GM19395 (cell line): ENCODE results near the gene BTF3.
"Not testable (repeated sequence)": the region's sequence is repeated elsewhere in the genome, so short reads cannot be mapped to it uniquely, and the experiment has no call there.

Experiments
- ATAC-seq: cut with Tn5 transposase; IDR thresholded peaks from one replicate; pipeline ENCODE4 v1.9.1; 2021; ENCODE audit warnings: mild to moderate bottlenecking, moderate library complexity; ENCODE audit not compliant: unreplicated experiment

BTF3 gene

DNA sequence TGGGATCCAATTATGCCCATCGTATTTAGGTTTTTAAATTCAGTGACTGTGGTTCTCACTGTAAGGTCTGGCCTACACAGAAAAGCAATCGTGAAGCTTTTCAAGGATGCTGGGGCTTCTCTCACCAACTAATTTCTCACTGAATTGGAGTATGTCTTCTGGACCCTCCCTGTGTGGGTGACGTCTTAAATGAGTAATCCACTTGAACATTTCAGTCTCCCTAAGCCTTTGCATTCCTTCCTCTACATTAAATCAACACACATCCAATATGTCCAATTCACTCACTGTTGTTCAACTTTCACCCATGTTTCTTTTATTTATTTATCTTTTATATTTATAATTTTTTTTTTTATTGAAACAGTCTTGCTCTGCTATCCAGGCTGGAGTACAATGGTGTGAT is 12.5 kb upstream of the BTF3 start:
- ATAC-seq: no peak

GRCh38 chr5:73486119-73486899 is 11.9 kb upstream of the BTF3 start:
- no peak for ATAC-seq

DNA sequence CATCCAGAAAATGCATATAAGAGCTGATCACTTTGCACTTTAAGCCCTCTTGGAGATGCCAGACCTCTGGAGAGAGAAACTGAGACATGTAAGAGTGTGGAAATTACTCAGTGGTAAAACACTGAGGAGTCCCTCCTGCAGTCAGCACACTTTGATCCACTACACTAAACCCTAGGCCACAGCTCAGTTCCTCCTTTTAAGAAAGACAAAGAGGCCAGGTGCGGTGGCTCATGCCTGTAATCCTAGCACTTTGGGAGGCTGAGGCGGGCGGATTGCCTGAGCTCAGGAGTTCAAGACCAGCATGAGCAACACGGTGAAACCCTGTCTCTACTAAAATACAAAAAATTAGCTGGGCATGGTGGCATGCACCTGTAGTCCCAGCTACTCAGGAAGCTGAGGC is 11.0 kb upstream of the BTF3 start:
- not testable (repeated sequence) for ATAC-seq

- no peak for ATAC-seq
These were observed 10.4 kb upstream of the BTF3 start for GRCh38 chr5:73487815-73488214.

DNA sequence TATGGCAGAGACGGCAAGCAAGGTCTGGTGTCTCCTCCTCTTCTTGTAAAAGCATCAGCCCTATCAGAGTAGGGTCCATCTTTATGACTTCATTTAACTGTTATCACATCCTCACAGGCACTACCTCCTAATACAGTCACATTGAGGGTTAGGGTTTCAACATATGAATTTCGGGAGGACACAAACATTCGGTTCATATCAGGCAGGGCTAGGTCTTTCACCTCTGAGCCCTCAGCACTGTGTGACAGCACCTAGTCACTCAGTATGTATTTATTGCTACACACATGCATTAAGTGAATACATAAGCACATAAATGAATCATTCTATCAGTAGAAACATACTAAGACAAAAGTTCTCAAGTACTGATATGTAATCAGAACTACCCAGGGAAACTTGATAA is 9.4 kb upstream of the BTF3 start:
- no peak for ATAC-seq

GRCh38 chr5:73490088-73490487 is 8.2 kb upstream of the BTF3 start:
- ATAC-seq: no peak

DNA sequence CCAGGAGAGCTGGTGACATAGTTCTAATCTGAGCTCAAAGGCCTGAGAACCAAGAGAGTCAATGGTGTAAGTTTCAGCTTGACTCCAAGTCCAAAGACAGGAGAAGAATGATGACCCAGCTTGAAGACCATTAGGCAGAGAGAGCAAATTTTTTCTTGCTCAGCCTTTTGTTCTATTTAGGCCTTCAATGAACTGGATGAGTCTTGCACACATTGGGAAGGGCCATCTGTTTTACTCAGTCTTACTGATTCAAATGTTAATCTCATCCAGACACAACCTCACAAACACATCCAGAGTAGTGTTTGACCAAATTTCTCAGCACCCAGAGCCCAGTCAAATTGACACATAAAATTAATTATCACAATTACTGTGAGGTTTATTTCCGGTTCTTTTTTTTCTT is 7.1 kb upstream of the BTF3 start:
- no peak for ATAC-seq

- no peak for ATAC-seq
These were observed 4.8 kb upstream of the BTF3 start for GRCh38 chr5:73493421-73493820.

DNA sequence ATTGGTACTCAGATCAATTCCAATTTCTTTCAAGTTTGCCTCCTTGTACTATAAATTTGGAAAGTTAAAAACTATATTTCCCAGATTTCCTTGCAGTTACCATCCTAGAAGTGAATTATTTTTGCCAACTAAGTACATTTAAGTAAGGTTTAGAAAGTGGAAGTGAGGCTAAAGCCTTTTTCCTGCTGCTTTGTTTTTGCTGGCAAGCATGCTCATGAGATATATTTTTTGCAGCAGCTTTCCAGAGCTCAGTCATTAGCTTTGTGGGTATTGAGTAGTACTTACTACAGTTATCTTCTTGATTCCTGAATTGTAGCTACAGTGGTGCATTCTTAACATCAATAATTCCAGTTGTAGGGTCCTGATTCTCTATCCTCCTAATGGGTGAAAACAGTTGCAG is 3.5 kb upstream of the BTF3 start:
- ATAC-seq: no peak

DNA sequence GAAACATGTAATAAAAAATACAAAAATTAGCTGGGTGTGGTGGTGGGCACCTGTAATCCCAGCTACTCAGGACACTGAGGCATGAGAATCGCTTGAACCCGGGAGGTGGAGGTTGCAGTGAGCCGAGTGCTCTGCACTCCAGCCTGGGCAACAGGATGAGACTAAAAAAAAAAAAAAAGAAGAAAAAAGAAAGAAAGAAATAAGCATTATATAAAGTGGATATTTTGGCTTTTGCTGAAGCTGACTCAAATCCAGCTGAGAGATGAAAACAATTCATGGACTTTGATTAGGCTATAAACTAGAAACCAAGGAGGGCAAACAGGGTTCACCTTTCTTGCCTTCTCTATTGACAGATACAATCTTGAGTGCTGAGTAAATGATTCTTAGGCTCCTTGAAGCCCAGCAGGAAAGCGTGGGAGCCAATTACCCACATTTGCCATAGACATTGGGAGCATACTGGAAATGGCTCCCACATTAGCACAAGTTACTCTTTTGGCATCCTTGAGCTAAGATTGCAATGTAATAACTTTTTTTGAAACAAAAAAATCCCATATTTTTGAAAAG is 2.4 kb upstream of the BTF3 start:
- no peak for ATAC-seq

DNA sequence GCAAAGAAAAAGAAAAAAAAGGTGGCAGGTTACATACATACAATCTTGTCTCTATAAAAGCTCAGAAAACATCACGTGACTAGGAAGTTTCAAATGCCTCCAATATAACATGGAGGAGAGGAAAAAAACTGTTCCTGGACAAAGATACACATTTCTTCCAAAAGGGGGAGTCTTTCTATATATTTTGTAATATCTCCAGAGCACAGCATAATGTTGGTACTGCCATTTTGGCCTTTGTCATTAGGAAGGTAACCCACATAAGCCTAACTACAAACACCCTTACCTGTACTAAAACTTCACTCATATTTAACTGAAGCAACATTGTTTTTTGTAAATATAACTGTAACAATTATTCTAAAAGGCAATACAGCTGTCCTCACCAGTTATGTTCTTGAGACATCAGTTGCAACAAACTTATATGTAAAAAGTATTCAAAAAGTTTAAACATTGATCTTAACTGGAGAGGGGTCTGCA is 1.2 kb upstream of the BTF3 start:
- ATAC-seq: no peak

- ATAC-seq: no peak
These were observed 665 bp upstream of the BTF3 start for GRCh38 chr5:73497497-73498056.

DNA sequence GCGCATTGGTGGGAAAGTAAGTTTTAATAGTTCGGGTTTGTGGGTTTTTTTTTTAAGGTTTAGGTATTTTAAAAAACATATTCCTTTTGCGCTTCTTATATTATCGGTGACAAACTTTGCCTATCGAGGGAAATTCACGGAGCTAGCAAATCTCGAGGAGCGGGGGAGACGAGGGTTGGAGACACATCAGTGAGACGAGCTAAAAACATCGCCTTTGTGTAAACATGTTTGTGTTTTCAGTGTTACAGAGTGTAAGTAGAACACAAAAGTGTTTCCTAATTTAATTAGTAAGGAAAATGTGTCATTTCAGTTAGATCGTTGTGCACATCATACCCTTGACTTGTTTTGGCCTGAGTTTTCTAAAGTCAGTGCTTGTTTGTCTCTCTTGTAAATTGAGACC is 945 bp downstream of the BTF3 start:
- no peak for ATAC-seq

GRCh38 chr5:73499756-73500155 is 1.5 kb downstream of the BTF3 start:
- no peak for ATAC-seq

DNA sequence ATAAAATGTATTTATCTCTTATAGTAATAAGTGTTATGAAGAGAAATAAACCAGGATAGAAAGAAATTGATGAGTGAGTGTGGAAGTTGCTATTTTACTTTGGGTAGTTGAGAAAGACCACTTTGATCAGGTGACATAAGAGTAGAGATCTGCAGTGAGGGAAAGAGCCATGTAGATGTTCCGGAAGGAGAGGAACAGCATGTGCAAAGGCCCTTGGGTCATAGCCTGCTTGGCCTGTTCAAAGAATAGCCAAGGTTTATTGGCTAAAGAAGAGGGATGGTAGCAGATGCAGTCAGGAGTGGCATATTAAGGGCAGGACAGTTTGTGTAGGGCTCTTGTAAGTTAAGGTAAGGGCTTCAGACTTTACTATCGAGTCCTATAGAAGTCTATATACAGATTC is 3.2 kb downstream of the BTF3 start:
- no peak for ATAC-seq

DNA sequence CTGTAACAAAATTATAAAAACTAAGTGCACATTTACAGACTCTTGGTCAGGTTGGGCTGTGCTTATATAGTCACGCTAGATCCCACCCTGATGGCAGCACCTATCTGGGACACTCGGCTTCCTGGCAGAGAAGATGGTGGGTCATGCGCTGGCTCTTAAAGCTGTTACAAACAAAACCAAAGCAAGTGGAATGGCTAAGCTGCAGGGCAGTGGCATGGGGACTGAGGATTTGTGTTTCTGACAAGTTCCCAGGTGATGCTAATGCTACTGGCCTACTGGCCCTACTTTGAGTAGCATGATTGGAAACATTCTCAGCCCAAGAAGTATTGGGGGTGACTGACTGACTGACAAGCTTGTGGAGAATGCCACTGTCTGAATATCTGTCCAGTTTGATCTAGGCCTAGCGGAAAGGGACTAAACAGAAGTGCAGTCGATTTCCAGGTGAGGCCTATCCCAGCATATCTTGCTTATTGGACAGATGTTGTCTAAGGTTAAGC is 8.3 kb downstream of the BTF3 start:
- ATAC-seq: no peak

DNA sequence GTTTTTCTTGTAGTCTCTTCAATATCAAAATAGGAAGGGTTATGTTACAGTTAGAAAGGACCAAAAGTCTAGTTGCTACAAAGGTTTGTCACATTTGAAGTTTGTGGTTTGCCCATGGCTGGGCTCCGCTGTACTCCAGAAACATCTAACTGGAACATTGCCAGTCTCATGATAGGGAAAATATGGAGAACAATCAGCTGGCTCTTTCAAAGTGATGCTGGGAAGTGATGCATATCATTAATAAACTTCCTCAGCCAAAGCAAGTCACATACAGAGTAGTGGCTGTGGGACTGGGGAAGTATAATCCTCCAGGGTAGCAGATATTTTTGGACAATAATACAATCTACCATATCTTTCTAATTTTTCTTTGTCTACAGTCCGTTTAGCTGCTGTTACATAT is 8.8 kb downstream of the BTF3 start:
- no peak for ATAC-seq

- ATAC-seq: not testable (repeated sequence)
These were observed 10.3 kb downstream of the BTF3 start for GRCh38 chr5:73508521-73508920.

- no peak for ATAC-seq
These were observed 15.8 kb downstream of the BTF3 start for GRCh38 chr5:73513996-73514395.

DNA sequence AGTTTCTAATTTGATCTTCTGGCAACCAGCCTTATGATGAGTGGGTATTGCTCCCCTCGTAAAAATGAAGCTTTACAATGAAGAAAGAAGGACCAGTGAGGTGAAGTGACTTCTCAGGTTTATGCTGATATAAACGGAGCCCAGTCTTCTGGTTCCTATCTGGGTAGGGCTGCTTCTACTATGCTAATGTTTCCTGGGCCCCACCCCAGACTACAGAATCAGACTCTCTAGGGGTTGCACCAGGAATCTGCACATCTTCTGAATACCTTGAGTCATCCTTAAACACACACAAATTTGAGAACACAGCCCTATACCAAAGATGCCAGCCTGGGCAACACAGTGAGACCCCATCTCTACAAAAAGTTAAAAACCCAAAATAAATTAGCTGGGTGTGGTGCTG is 16.2 kb downstream of the BTF3 start:
- no peak for ATAC-seq

DNA sequence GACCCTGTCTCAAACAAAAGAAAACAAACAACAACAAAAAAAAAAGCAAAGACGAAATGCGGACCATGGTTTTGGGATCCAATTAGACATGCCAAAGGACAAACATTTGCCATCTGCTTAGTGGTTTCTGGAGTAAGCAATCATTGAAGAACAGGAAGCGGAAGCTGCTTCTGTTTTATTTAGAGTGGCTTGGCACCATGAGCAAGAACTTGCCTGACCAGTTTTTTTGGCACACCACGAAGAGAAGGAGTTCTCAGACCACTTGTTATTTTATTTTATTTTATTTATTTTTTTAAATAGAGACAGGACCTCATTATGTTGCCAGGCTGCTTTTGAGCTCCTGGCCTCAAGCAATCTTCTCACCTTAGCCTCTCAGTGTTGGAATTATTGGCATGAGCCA is 17.0 kb downstream of the BTF3 start:
- ATAC-seq: no peak
